ENCODE measurements around the gene REC114.

REC114 gene

GRCh38 chr15:73527598-73527997, 84.6 kb downstream of the REC114 start:
- Mint-ChIP-seq H3K27ac (no peak overlapping the region), H3K36me3 (ENCODE audit: low read depth) (no peaks in the 10 kb centered on the region), H3K9me3 (peaks cover 3% of the 10 kb centered on the region), H3K27me3 (ENCODE audit: low read depth) (no peaks in the 10 kb centered on the region), H3K4me1 (peaks cover 9% of the 10 kb centered on the region), H3K4me3 (no peak overlapping the region)
- no peak for TF ChIP-seq CTCF (IDR thresholded peaks at IDR 0.05; ENCODE audit: unreplicated experiment in 3 of 3)

GRCh38 chr15:73530649-73531048, 87.7 kb downstream of the REC114 start:
- Mint-ChIP-seq H3K4me1 (peaks cover 9% of the 10 kb centered on the region), H3K9me3 (peaks cover 3% of the 10 kb centered on the region), H3K27me3 (ENCODE audit: low read depth) (no peaks in the 10 kb centered on the region), H3K4me3 (no peak overlapping the region), H3K27ac (no peak overlapping the region), H3K36me3 (ENCODE audit: low read depth) (no peaks in the 10 kb centered on the region)
- no peak for TF ChIP-seq CTCF (IDR thresholded peaks at IDR 0.05; ENCODE audit: unreplicated experiment in 3 of 3)

GRCh38 chr15:73538123-73538522, 95.2 kb downstream of the REC114 start:
- no peaks in the 10 kb centered on the region for H3K9me3 Mint-ChIP-seq
- no peaks in the 10 kb centered on the region for H3K4me1 Mint-ChIP-seq

GRCh38 chr15:73538563-73539211, 95.7 kb downstream of the REC114 start:
- no peaks in the 10 kb centered on the region for H3K9me3 Mint-ChIP-seq
- H3K4me1 Mint-ChIP-seq = no peaks in the 10 kb centered on the region
- no peaks in the 10 kb centered on the region for H3K36me3 Mint-ChIP-seq (ENCODE audit: low read depth)
- H3K27ac Mint-ChIP-seq = no peak overlapping the region
- no peak overlapping the region for H3K4me3 Mint-ChIP-seq
- H3K27me3 Mint-ChIP-seq (ENCODE audit: low read depth) = peaks cover 6% of the 10 kb centered on the region
- TF ChIP-seq CTCF (IDR thresholded peaks at IDR 0.05; ENCODE audit: unreplicated experiment in 3 of 3) = no peak

More at GRCh38 chr15:73538123-73538522, 95.2 kb downstream of the REC114 start:
- Mint-ChIP-seq H3K4me3 (no peak overlapping the region), H3K27ac (no peak overlapping the region), H3K36me3 (ENCODE audit: low read depth) (no peaks in the 10 kb centered on the region), H3K27me3 (ENCODE audit: low read depth) (peaks cover 6% of the 10 kb centered on the region)
- no peak for TF ChIP-seq CTCF (IDR thresholded peaks at IDR 0.05; ENCODE audit: unreplicated experiment in 3 of 3)

GRCh38 chr15:73539212-73540128, 96.5 kb downstream of the REC114 start:
- H3K27ac Mint-ChIP-seq = no peak overlapping the region
- peaks cover 6% of the 10 kb centered on the region for H3K27me3 Mint-ChIP-seq (ENCODE audit: low read depth)
- H3K9me3 Mint-ChIP-seq = no peaks in the 10 kb centered on the region
- TF ChIP-seq CTCF (IDR thresholded peaks at IDR 0.05; ENCODE audit: unreplicated experiment in 3 of 3) = no peak
- no peaks in the 10 kb centered on the region for H3K36me3 Mint-ChIP-seq (ENCODE audit: low read depth)
- no peak overlapping the region for H3K4me3 Mint-ChIP-seq
- H3K4me1 Mint-ChIP-seq = no peaks in the 10 kb centered on the region

All from nephron (organoid).